Measurements from ENCODE around the gene CRISPLD2.

The CRISPLD2 gene

DNA sequence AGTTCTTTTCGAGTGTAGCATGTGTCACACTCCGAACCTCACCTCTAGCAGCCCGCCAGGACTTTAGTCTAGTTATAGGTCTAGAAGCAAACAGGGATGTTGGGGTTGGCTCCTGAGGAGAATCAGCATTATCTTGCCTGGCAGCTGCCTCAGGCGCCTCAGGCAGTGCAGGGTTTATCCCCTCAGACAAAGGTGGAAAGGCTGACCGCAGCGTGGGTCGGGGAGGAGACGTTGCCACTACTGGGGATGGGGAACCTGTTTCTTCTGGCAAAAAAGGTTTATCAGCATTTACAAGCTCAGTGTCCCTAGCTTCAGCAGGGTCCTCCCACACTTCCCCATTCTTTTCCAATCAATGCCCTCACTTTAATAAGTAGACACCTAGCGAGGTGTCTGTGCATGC is 40.6 kb downstream of the CRISPLD2 start:
- ChIA-PET CTCF (no interaction called here), POLR2A (no interaction called here)
- no peak for DNase-seq (ENCODE audit: extremely low spot score)
- TF ChIP-seq ARNT (IDR thresholded peaks at IDR 0.05) (no peak), ELF4 (IDR thresholded peaks at IDR 0.05) (no peak), L3MBTL2 (conservative IDR thresholded peaks at IDR 0.05) (no peak), SUZ12 (IDR thresholded peaks at IDR 0.05) (no peak), LEF1 (IDR thresholded peaks at IDR 0.05; ENCODE audit: borderline replicate concordance) (no peak), SP1 (IDR thresholded peaks at IDR 0.05) (no peak), BHLHE40 (IDR thresholded peaks at IDR 0.05; ENCODE audit: borderline replicate concordance) (no peak), FOXK2 (IDR thresholded peaks at IDR 0.05) (no peak), CTBP1 (IDR thresholded peaks at IDR 0.05; ENCODE audit: borderline replicate concordance) (no peak)

DNA sequence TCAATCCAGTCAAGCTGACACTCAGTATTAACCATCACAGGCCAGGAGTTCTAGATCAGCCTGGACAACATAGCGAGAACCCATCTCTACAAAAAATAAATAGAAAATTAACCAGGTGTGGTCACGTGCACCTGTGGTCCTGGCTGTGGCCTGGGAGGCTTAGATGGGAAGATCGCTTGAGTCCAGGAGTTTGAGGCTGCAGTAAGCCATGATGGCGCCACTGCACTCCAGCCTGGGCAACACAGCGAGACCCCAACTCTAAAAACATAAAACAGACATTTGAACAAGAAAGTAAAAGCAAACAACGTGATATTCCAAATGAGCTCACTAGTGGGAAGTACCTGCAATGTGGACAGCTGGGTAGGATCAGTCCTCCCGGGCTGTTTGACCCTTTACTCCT is 41.9 kb downstream of the CRISPLD2 start:
- DNase-seq (ENCODE audit: extremely low spot score) = no peak
- ChIA-PET POLR2A (no interaction called here), CTCF (no interaction called here)

DNA sequence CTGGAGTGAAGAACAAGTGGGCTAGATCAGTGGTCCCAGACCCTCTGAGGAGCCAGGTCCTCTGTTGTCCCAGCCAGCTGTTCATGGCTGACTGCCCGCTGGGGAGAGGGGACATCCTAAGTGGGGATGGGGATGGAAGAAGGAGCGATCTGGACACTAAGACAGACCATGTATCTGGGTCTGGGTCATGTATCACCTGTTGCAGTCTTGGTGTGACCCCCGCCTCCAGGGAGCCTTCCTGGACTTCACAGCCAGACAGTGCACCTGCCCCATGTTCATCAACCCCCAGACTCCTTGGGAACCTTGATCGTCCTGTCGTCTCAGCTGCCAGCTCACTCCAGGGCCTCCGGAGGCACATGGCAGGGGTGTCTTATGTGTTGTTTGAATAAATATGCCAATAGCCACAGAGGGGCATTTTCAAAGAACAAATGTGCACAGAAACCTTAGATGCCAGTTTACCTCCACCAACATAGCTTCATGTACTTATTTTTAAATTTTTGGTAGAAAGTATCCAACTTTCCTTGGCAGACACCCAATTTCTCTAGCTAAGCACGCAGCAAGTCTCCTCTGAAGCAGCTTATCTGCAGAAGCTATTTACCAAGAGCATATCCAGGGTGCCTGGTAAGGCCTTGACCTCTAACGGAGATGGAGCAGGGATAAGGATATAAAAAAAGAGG is 43.2 kb downstream of the CRISPLD2 start:
- ChIA-PET POLR2A (no interaction called here), CTCF (no interaction called here)
- TF ChIP-seq SUZ12 (IDR thresholded peaks at IDR 0.05) (no peak), ARNT (IDR thresholded peaks at IDR 0.05) (no peak), CTBP1 (IDR thresholded peaks at IDR 0.05; ENCODE audit: borderline replicate concordance) (no peak), TARDBP (IDR thresholded peaks at IDR 0.05) (no peak), BHLHE40 (IDR thresholded peaks at IDR 0.05; ENCODE audit: borderline replicate concordance) (no peak), L3MBTL2 (conservative IDR thresholded peaks at IDR 0.05) (no peak), SP1 (IDR thresholded peaks at IDR 0.05) (no peak), NFRKB (IDR thresholded peaks at IDR 0.05) (no peak), FOXK2 (IDR thresholded peaks at IDR 0.05) (no peak), ELF4 (IDR thresholded peaks at IDR 0.05) (no peak), FOXM1 (IDR thresholded peaks at IDR 0.05; ENCODE audit: borderline replicate concordance) (no peak), FOXA1 (IDR thresholded peaks at IDR 0.05) (no peak), ZNF384 (IDR thresholded peaks at IDR 0.05) (no peak), HDGF (IDR thresholded peaks at IDR 0.05; ENCODE audit: borderline replicate concordance) (no peak), LEF1 (IDR thresholded peaks at IDR 0.05; ENCODE audit: borderline replicate concordance) (no peak)
- TF ChIP-seq, protein P1, sequence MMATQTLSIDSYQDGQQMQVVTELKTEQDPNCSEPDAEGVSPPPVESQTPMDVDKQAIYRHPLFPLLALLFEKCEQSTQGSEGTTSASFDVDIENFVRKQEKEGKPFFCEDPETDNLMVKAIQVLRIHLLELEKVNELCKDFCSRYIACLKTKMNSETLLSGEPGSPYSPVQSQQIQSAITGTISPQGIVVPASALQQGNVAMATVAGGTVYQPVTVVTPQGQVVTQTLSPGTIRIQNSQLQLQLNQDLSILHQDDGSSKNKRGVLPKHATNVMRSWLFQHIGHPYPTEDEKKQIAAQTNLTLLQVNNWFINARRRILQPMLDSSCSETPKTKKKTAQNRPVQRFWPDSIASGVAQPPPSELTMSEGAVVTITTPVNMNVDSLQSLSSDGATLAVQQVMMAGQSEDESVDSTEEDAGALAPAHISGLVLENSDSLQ (IDR thresholded peaks at IDR 0.05) = no peak
- no peak for DNase-seq (ENCODE audit: extremely low spot score)

More for the DNA sequence above, 41.9 kb downstream of the CRISPLD2 start:
- no peak for TF ChIP-seq LEF1 (IDR thresholded peaks at IDR 0.05; ENCODE audit: borderline replicate concordance)
- no peak for TF ChIP-seq TARDBP (IDR thresholded peaks at IDR 0.05)
- no peak for TF ChIP-seq FOXK2 (IDR thresholded peaks at IDR 0.05)
- no peak for TF ChIP-seq ARNT (IDR thresholded peaks at IDR 0.05)
- TF ChIP-seq FOXA1 (IDR thresholded peaks at IDR 0.05) = no peak
- TF ChIP-seq CTBP1 (IDR thresholded peaks at IDR 0.05; ENCODE audit: borderline replicate concordance) = no peak
- TF ChIP-seq NFRKB (IDR thresholded peaks at IDR 0.05) = no peak
- no peak for TF ChIP-seq HDGF (IDR thresholded peaks at IDR 0.05; ENCODE audit: borderline replicate concordance)
- TF ChIP-seq ELF4 (IDR thresholded peaks at IDR 0.05) = no peak
- no peak for TF ChIP-seq BHLHE40 (IDR thresholded peaks at IDR 0.05; ENCODE audit: borderline replicate concordance)
- TF ChIP-seq, protein P1 (IDR thresholded peaks at IDR 0.05) = no peak
- no peak for TF ChIP-seq ZNF384 (IDR thresholded peaks at IDR 0.05)
- TF ChIP-seq SP1 (IDR thresholded peaks at IDR 0.05) = no peak

DNA sequence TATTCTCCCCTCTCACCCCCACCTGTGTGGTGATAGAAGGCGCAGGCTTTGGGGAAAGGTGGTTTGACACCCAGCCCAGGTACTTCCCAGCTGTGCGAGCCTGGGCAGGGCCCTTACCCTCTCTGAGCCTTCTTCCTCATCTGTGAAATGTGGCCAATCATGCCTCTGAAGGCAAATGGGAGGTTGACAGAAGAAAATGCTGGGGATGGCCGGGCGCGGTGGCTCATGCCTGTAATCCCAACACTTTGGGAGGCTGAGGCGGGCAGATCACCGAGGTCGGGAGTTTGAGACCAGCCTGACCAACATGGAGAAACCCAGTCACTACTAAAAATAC is 43.7 kb downstream of the CRISPLD2 start:
- POLR2A ChIA-PET = no interaction called here
- DNase-seq (ENCODE audit: extremely low spot score) = no peak
- TF ChIP-seq ELF4 (IDR thresholded peaks at IDR 0.05) (no peak), HDGF (IDR thresholded peaks at IDR 0.05; ENCODE audit: borderline replicate concordance) (no peak), FOXA1 (IDR thresholded peaks at IDR 0.05) (no peak), NFRKB (IDR thresholded peaks at IDR 0.05) (no peak), ARNT (IDR thresholded peaks at IDR 0.05) (no peak)
- CTCF ChIA-PET = no interaction called here

DNA sequence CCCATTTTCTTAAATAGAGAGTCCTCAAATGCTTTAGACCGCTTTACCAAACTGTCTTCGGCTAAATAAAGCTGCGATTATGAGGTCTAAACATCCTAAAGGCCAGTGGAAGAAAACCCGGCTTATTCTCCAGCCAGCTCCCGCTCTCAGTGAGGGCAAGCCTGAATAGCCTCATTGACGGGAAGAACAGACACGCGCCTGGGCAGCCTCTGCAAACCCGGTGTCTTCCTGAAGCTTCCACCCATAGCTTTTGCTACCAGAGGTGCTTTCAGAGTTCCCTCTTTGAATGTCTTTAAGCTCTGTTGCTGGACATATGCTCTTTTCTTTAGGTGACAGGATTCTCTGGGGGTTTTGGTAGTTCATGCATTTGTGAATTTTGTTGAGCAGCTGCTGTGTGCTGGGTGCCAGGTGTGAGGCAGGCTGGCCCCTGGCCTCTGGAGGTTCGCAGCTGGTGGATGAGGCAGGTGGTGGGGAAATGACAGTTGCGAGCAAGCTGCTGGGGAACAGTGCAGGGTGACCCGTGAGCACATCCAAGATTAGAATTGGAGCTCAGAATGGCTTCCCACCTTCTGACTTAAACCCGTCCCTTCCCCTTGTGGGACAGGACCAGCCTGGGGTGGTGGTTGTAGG is 44.7 kb downstream of the CRISPLD2 start:
- no peak for DNase-seq (ENCODE audit: extremely low spot score)
- TF ChIP-seq, protein P1 (IDR thresholded peaks at IDR 0.05) = no peak
- TF ChIP-seq BHLHE40 (IDR thresholded peaks at IDR 0.05; ENCODE audit: borderline replicate concordance) (no peak), ARNT (IDR thresholded peaks at IDR 0.05) (no peak), NFRKB (IDR thresholded peaks at IDR 0.05) (no peak), FOXK2 (IDR thresholded peaks at IDR 0.05) (no peak), FOXM1 (IDR thresholded peaks at IDR 0.05; ENCODE audit: borderline replicate concordance) (no peak), CTBP1 (IDR thresholded peaks at IDR 0.05; ENCODE audit: borderline replicate concordance) (no peak), SP1 (IDR thresholded peaks at IDR 0.05) (no peak), HDGF (IDR thresholded peaks at IDR 0.05; ENCODE audit: borderline replicate concordance) (no peak), L3MBTL2 (conservative IDR thresholded peaks at IDR 0.05) (no peak), ZNF384 (IDR thresholded peaks at IDR 0.05) (no peak), ELF4 (IDR thresholded peaks at IDR 0.05) (no peak), FOXA1 (IDR thresholded peaks at IDR 0.05) (no peak), LEF1 (IDR thresholded peaks at IDR 0.05; ENCODE audit: borderline replicate concordance) (no peak), TARDBP (IDR thresholded peaks at IDR 0.05) (no peak), SUZ12 (IDR thresholded peaks at IDR 0.05) (no peak)
- ChIA-PET CTCF (no interaction called here), POLR2A (no interaction called here)

DNA sequence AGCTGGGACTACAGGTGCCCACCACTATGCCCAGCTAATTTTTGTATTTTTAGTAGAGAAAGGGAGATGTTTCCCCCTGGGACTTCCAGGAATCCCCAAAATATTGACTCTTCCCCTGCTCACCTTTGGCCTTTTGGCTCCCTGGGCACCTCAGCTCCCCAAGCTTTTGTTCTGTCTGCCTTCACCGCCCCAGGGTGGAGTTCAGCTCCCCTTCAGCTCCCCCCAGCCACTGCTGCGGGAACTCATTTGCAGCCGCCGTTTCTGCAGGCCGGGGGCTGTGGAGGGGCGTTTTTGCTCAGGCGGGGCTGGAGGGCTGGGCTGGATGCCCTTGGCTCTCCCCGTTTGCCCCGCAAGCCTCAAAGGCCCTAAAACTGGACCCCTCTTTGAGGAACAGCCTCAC is 47.9 kb downstream of the CRISPLD2 start:
- TF ChIP-seq NFRKB (IDR thresholded peaks at IDR 0.05) = no peak
- TF ChIP-seq CTBP1 (IDR thresholded peaks at IDR 0.05; ENCODE audit: borderline replicate concordance) = no peak
- TF ChIP-seq, protein P1 (IDR thresholded peaks at IDR 0.05) = no peak
- TF ChIP-seq BHLHE40 (IDR thresholded peaks at IDR 0.05; ENCODE audit: borderline replicate concordance) = no peak
- TF ChIP-seq TARDBP (IDR thresholded peaks at IDR 0.05) = no peak
- TF ChIP-seq SUZ12 (IDR thresholded peaks at IDR 0.05) = no peak
- POLR2A ChIA-PET = no interaction called here
- no peak for DNase-seq (ENCODE audit: extremely low spot score)
- CTCF ChIA-PET = no interaction called here
